H9 (cell line): Measurements from ENCODE around the gene PRSS22. TPM values are rescaled to one million over a fixed set of nuclear protein-coding genes. Genes with fewer than 3 reads are reported as not detected.
A peak's percentile ranks its signal among the peaks of the same experiment; 100 is the strongest.

Experiments used
- DNase-seq: peaks from one replicate; pipeline ENCODE4 v3.0.0-alpha.2; 2017
- H2AFZ ChIP-seq: one replicate; pipeline ENCODE4 v1.6.1; 2013; ENCODE audit warnings: mild to moderate bottlenecking, low read length, control low read depth, moderate library complexity
- H2AK5ac ChIP-seq: 2 replicates; pipeline ENCODE4 v1.6.1; 2013; ENCODE audit warnings: low read length, control low read depth, mixed read lengths; ENCODE audit not compliant: insufficient read length
- H2BK120ac ChIP-seq: one replicate; pipeline ENCODE4 v1.6.1; 2013; ENCODE audit warnings: low read depth, mild to moderate bottlenecking, low read length, control low read depth, inconsistent platforms; ENCODE audit not compliant: poor library complexity, severe bottlenecking
- H2BK12ac ChIP-seq: 2 replicates; pipeline ENCODE4 v1.6.1; 2013; ENCODE audit warnings: low read length, control low read depth, mixed read lengths, low read depth; ENCODE audit not compliant: insufficient read length
- H2BK15ac ChIP-seq: 2 replicates; pipeline ENCODE4 v1.6.1; 2013; ENCODE audit warnings: low read depth, low read length, control low read depth
- H2BK20ac ChIP-seq: one replicate; pipeline ENCODE4 v1.6.1; 2013; ENCODE audit warnings: low read depth, mild to moderate bottlenecking, low read length, control low read depth, inconsistent platforms; ENCODE audit not compliant: poor library complexity, severe bottlenecking
- H2BK5ac ChIP-seq: 2 replicates; pipeline ENCODE4 v1.6.1; 2013; ENCODE audit warnings: low read length, control low read depth, mixed read lengths; ENCODE audit not compliant: insufficient read length
- H3K14ac ChIP-seq: 2 replicates; pipeline ENCODE4 v1.6.1; 2013; ENCODE audit warnings: low read length, control low read depth; ENCODE audit not compliant: insufficient read depth
- H3K18ac ChIP-seq: 2 replicates; pipeline ENCODE4 v1.6.1; 2013; ENCODE audit warnings: low read depth, mild to moderate bottlenecking, mixed read lengths, low read length, control low read depth; ENCODE audit not compliant: insufficient read length
- H3K23ac ChIP-seq: 2 replicates; pipeline ENCODE4 v1.6.1; 2013; ENCODE audit warnings: low read length, control low read depth, mixed read lengths, low read depth; ENCODE audit not compliant: insufficient read length
- H3K23me2 ChIP-seq: 2 replicates; pipeline ENCODE4 v1.6.1; 2013; ENCODE audit warnings: low read depth, mild to moderate bottlenecking, mixed read lengths, low read length, control low read depth; ENCODE audit not compliant: insufficient read length, poor library complexity, severe bottlenecking
- H3K27ac ChIP-seq: 2 replicates; pipeline ENCODE4 v1.5.1; 2013; ENCODE audit warnings: low read length, control low read depth, mixed read lengths, low read depth; ENCODE audit not compliant: insufficient read length
- H3K27me3 ChIP-seq: 2 replicates; pipeline ENCODE4 v1.6.1; 2013; ENCODE audit warnings: low read length, control low read depth, inconsistent platforms; ENCODE audit not compliant: insufficient read depth
- H3K4ac ChIP-seq: 2 replicates; pipeline ENCODE4 v1.6.1; 2013; ENCODE audit warnings: low read depth, mild to moderate bottlenecking, control low read depth, inconsistent platforms, low read length, moderate library complexity
- H3K4me1 ChIP-seq: 2 replicates; pipeline ENCODE4 v1.6.1; 2013; ENCODE audit warnings: low read length, control low read depth, inconsistent platforms; ENCODE audit not compliant: insufficient read depth
- H3K4me2 ChIP-seq: 2 replicates; pipeline ENCODE4 v1.6.1; 2013; ENCODE audit warnings: low read length, control low read depth, mixed read lengths; ENCODE audit not compliant: insufficient read length, insufficient read depth
- H3K56ac ChIP-seq: 2 replicates; pipeline ENCODE4 v1.6.1; 2013; ENCODE audit warnings: low read depth, mild to moderate bottlenecking, mixed read lengths, low read length, control low read depth; ENCODE audit not compliant: insufficient read length
- H3K79me1 ChIP-seq: 2 replicates; pipeline ENCODE4 v1.6.1; 2013; ENCODE audit warnings: low read depth, mild to moderate bottlenecking, moderate library complexity, low read length, control low read depth, inconsistent platforms; ENCODE audit not compliant: insufficient read depth, poor library complexity, severe bottlenecking
- H3K79me2 ChIP-seq: 2 replicates; pipeline ENCODE4 v1.6.1; 2013; ENCODE audit warnings: low read length, control low read depth, inconsistent platforms; ENCODE audit not compliant: insufficient read depth
- H3K9ac ChIP-seq: 2 replicates; pipeline ENCODE4 v1.6.1; 2013; ENCODE audit warnings: low read length, control low read depth, mixed read lengths; ENCODE audit not compliant: insufficient read length; ENCODE audit errors: extremely low read depth
- H3K9me3 ChIP-seq: one replicate; pipeline ENCODE4 v1.6.1; 2013; ENCODE audit warnings: low read depth, low read length, inconsistent platforms; ENCODE audit not compliant: control insufficient read depth
- H3T11ph ChIP-seq: one replicate; pipeline ENCODE4 v1.6.1; 2013; ENCODE audit warnings: mild to moderate bottlenecking, low read length, control low read depth, inconsistent platforms
- H4K20me1 ChIP-seq: one replicate; pipeline ENCODE4 v1.6.1; 2013; ENCODE audit not compliant: control insufficient read depth, insufficient read length, insufficient read depth
- H4K5ac ChIP-seq: 2 replicates; pipeline ENCODE4 v1.6.1; 2013; ENCODE audit warnings: low read depth, mild to moderate bottlenecking, mixed read lengths, low read length, control low read depth; ENCODE audit not compliant: insufficient read length
- H4K8ac ChIP-seq: replicated peaks from 2 replicates; pipeline ENCODE4 v1.6.1; 2013; ENCODE audit warnings: low read length, control low read depth, mixed read lengths, low read depth; ENCODE audit not compliant: insufficient read length
- H4K91ac ChIP-seq: 2 replicates; pipeline ENCODE4 v1.6.1; 2013; ENCODE audit warnings: low read depth, mild to moderate bottlenecking, moderate library complexity, mixed read lengths, low read length, control low read depth; ENCODE audit not compliant: insufficient read length
- H3K27ac Mint-ChIP-seq, 3 experiments: 2 replicates in 2 of 3; 3 replicates in 1 of 3; pipeline ENCODE4 v1.8.0; 2020 to 2021; ENCODE audit warnings: mixed read lengths in 3 of 3, mild to moderate bottlenecking in 1 of 3, moderate library complexity in 1 of 3
- H3K27me3 Mint-ChIP-seq: 2 replicates; pipeline ENCODE4 v1.8.0; 2021; ENCODE audit warnings: low read depth, mild to moderate bottlenecking, moderate library complexity, mixed read lengths
- H3K36me3 Mint-ChIP-seq, 3 experiments: 2 replicates in 2 of 3; 3 replicates in 1 of 3; pipeline ENCODE4 v1.8.0; 2020 to 2021; ENCODE audit warnings: low read depth in 3 of 3, mixed read lengths in 3 of 3; ENCODE audit not compliant: insufficient read depth in 1 of 3
- H3K4me1 Mint-ChIP-seq, 2 experiments: 2 replicates each; pipeline ENCODE4 v1.8.0; 2020; ENCODE audit warnings: mixed read lengths in 2 of 2
- H3K4me3 Mint-ChIP-seq, 2 experiments: 2 replicates in 1 of 2; 3 replicates in 1 of 2; pipeline ENCODE4 v1.8.0; 2020 to 2021; ENCODE audit warnings: mild to moderate bottlenecking in 2 of 2, mixed read lengths in 2 of 2, moderate library complexity in 1 of 2
- H3K9me3 Mint-ChIP-seq, 2 experiments: 2 replicates in 1 of 2; 3 replicates in 1 of 2; pipeline ENCODE4 v1.8.0; 2020; ENCODE audit warnings: mild to moderate bottlenecking in 2 of 2, mixed read lengths in 2 of 2, moderate library complexity in 1 of 2
- WGBS: extraction: QIAGEN DNeasy Blood & Tissue Kit; methylation state at CpG from one replicate; pipeline ENCODE4 v1.1.7; 2013; ENCODE audit warnings: missing lambda C conversion rate, low lambda C conversion rate, mixed read lengths; ENCODE audit not compliant: insufficient read length; ENCODE audit errors: extremely low coverage; 5-methylcytosine and 5-hydroxymethylcytosine counted together
- total RNA-seq: library from RNA; stranded (reverse); gene quantifications from 2 replicates; pipeline ENCODE4 v1.2.1, GENCODE V29; 2021
- TF ChIP-seq, protein P1 (sequence below): fragments of 200-600 bp; sonication (generic); conservative IDR thresholded peaks from 3 replicates; pipeline ENCODE4 v1.8.0; 2021; ENCODE audit warnings: antibody characterized with exemption, mild to moderate bottlenecking

Gene PRSS22
- total RNA-seq, 1 experiment from 2014 or later = 1.9 TPM

DNA sequence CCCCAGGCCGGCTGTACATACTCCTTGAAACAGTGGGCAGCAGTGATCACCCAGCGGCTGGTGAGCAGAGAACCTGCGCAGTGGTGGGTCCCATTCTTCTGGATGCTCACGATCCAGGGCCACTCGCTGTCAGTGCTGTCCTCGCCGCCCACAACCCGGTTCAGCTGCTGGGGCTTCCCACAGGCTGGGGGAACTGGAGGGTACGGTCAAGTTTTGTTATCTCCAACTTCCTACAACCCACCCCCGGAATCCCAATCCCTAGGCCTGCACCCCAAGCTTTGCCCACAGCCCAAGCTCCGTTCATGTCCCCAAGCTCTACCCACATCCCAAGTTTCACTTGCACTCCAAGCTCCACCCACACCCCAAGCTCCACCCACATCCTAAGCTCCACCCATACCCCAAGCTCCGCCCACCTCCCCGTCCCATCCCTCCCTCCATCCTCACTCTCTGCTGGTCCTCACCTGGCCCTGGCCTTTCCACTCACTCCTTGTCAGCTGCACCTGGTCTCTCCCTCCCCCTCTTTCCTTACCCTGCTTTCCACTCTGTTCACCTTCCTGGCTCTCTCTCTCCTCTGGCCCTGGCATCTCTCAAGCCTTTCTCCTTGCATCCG lies 1.8 kb downstream of the PRSS22 start:
- H3K27ac Mint-ChIP-seq = no peak overlapping the region
- DNase-seq = peak; percentile 80
- H3K23me2 ChIP-seq = peaks cover 5% of the 10 kb centered on the region
- no peak overlapping the region for H2AK5ac ChIP-seq
- no peak overlapping the region for H2BK20ac ChIP-seq
- H3K36me3 Mint-ChIP-seq = peaks cover 0 to 11% (median 10%) of the 10 kb centered on the region in 3 experiments
- no peaks in the 10 kb centered on the region; the same call in 1 of the 2 replicates for H3K4me1 ChIP-seq
- no peak overlapping the region for H4K5ac ChIP-seq
- no peak overlapping the region for H3K56ac ChIP-seq
- H3K4me1 Mint-ChIP-seq = peaks cover 5 to 7% of the 10 kb centered on the region in 2 experiments; a peak in 3 of 4 replicates
- no peak overlapping the region for H4K91ac ChIP-seq
- H2AFZ ChIP-seq = no peak overlapping the region
- no peak overlapping the region for H2BK120ac ChIP-seq
- H4K8ac ChIP-seq = no peak overlapping the region
- no CpG with 5 or more reads among the region's 14 CpGs for WGBS
- H3K79me1 ChIP-seq = no peaks in the 10 kb centered on the region
- H3K18ac ChIP-seq = no peak overlapping the region
- no peaks in the 10 kb centered on the region for H3K79me2 ChIP-seq
- H3T11ph ChIP-seq = no peak overlapping the region
- TF ChIP-seq, protein P1, sequence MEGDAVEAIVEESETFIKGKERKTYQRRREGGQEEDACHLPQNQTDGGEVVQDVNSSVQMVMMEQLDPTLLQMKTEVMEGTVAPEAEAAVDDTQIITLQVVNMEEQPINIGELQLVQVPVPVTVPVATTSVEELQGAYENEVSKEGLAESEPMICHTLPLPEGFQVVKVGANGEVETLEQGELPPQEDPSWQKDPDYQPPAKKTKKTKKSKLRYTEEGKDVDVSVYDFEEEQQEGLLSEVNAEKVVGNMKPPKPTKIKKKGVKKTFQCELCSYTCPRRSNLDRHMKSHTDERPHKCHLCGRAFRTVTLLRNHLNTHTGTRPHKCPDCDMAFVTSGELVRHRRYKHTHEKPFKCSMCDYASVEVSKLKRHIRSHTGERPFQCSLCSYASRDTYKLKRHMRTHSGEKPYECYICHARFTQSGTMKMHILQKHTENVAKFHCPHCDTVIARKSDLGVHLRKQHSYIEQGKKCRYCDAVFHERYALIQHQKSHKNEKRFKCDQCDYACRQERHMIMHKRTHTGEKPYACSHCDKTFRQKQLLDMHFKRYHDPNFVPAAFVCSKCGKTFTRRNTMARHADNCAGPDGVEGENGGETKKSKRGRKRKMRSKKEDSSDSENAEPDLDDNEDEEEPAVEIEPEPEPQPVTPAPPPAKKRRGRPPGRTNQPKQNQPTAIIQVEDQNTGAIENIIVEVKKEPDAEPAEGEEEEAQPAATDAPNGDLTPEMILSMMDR = no peak
- no peak overlapping the region for H2BK5ac ChIP-seq
- peaks cover 27% of the 10 kb centered on the region for H3K27me3 Mint-ChIP-seq
- H3K4me3 Mint-ChIP-seq = 0 out of 5 replicates have a peak overlapping the region, but pooled peaks of 1 of the 2 experiments have one; percentile 38
- no peaks in the 10 kb centered on the region for H4K20me1 ChIP-seq
- H3K4me2 ChIP-seq = no peak overlapping the region
- no peak overlapping the region for H3K14ac ChIP-seq
- no peaks in the 10 kb centered on the region for H3K9me3 ChIP-seq
- H3K9me3 Mint-ChIP-seq = peaks cover 16 to 22% of the 10 kb centered on the region in 2 experiments
- H3K9ac ChIP-seq = no peak overlapping the region
- no peaks in the 10 kb centered on the region for H3K27me3 ChIP-seq
- H2BK12ac ChIP-seq = no peak overlapping the region
- no peak overlapping the region for H3K23ac ChIP-seq
- no peak overlapping the region for H3K27ac ChIP-seq
- no peak overlapping the region for H2BK15ac ChIP-seq
- H3K4ac ChIP-seq = no peak overlapping the region
